Measurements from ENCODE around the gene UBE2G2. TPM values are rescaled to one million over a fixed set of nuclear protein-coding genes. Genes with fewer than 3 reads are reported as not detected.
"Not testable (repeated sequence)": the region's sequence is repeated elsewhere in the genome, so short reads cannot be mapped to it uniquely, and the experiment has no call there.

UBE2G2 gene
- total RNA-seq, 1 experiment from 2014 or later = 91.3 TPM

DNA sequence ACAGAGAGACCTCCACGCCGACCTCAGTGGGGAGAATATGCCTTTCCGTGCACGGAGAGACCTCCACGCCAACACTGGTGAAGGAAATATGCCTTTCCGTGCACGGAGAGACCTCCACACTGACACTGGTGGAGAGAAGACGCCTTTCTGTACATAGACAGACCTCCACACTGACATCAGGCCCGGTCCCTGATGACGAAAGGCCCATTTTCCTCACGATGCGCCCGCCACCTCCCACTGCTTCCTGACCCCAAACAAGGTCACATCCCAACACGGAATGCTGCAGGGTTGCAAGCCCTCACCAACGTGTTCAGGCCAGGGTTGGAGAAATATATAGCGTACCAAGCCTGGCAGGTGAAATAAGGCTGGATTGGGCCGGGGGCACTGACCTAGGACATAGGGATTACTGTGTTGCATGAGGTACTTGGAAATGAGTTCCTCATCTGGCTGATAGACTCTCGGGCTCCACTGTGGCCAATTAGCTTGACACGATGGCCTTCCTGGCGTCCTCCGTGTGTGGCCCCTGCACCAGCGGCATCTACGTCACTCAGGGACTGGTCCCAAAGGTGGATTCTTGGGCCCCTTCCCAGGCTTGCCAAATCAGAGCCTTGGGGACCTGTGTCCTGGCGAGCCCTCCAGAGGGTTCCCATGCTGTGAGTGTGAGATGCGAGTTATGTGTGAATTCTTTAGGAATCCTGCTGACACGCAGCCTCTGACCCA, 32.8 kb upstream of the UBE2G2 start:
- CTCF ChIA-PET = no interaction called here
- peaks cover 10% of the 10 kb centered on the region for H3K4me1 ChIP-seq
- no peaks in the 10 kb centered on the region for H3K9me3 Mint-ChIP-seq (ENCODE audit: unreplicated experiment)
- no peak overlapping the region for H3K4me3 Mint-ChIP-seq (ENCODE audit: unreplicated experiment)
- intact Hi-C loops (cut with micrococcal nuclease; ENCODE audit: unreplicated experiment) = no loop called here
- DNase-seq = no peak
- H3K4me1 Mint-ChIP-seq (ENCODE audit: low read depth, unreplicated experiment) = no peaks in the 10 kb centered on the region
- POLR2A ChIA-PET = no interaction called here
- no peaks in the 10 kb centered on the region for H3K27me3 ChIP-seq (replicated peaks; ENCODE audit: control insufficient read depth, insufficient read depth, low read length)
- no TSS peak for BruUV-seq (replicated peaks)
- H3K9me3 ChIP-seq = no peaks in the 10 kb centered on the region; the same call in 1 of the 2 replicates
- H3K27ac Mint-ChIP-seq (ENCODE audit: unreplicated experiment) = no peak overlapping the region
- no peaks in the 10 kb centered on the region for H3K36me3 ChIP-seq (ENCODE audit: control insufficient read depth, insufficient read depth, low read length)
- no peaks in the 10 kb centered on the region for H3K27me3 Mint-ChIP-seq (ENCODE audit: insufficient read depth, unreplicated experiment)
- no peaks in the 10 kb centered on the region for H3K36me3 Mint-ChIP-seq (ENCODE audit: insufficient read depth, unreplicated experiment)
- no peak overlapping the region for H3K4me3 ChIP-seq (ENCODE audit: low read depth, low read length)
- TF ChIP-seq, protein P1, sequence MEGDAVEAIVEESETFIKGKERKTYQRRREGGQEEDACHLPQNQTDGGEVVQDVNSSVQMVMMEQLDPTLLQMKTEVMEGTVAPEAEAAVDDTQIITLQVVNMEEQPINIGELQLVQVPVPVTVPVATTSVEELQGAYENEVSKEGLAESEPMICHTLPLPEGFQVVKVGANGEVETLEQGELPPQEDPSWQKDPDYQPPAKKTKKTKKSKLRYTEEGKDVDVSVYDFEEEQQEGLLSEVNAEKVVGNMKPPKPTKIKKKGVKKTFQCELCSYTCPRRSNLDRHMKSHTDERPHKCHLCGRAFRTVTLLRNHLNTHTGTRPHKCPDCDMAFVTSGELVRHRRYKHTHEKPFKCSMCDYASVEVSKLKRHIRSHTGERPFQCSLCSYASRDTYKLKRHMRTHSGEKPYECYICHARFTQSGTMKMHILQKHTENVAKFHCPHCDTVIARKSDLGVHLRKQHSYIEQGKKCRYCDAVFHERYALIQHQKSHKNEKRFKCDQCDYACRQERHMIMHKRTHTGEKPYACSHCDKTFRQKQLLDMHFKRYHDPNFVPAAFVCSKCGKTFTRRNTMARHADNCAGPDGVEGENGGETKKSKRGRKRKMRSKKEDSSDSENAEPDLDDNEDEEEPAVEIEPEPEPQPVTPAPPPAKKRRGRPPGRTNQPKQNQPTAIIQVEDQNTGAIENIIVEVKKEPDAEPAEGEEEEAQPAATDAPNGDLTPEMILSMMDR (IDR thresholded peaks at IDR 0.05; ENCODE audit: insufficient read depth in 1 of 2, low read depth in 1 of 2, low read length in 1 of 2, severe bottlenecking in 1 of 2, unreplicated experiment in 1 of 2) = no peak

DNA sequence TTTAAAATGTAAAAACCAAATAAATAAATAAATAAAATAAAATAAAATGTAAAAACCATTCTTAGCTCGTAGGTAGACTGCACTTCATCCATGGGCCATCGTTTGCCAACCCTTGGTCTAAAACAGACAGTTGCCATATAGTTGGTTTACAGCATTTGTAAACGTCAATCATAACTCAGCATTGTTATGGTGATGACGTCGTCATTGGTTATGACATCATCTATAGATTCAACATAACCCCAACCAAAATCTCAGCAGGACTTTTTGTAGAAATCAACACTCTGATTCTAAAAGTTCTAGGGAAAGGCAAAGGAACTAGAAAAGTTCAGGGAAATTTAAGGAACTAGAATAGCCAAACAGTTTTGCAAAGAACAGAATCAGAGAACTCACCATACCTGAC, 32.0 kb upstream of the UBE2G2 start:
- Histone ChIP-seq H3K4me3 (ENCODE audit: low read depth, low read length) (no peak overlapping the region), H3K9me3 (peaks cover 4% of the 10 kb centered on the region; the same call in 1 of the 2 replicates), H3K36me3 (ENCODE audit: control insufficient read depth, insufficient read depth, low read length) (no peaks in the 10 kb centered on the region), H3K4me1 (peaks cover 10% of the 10 kb centered on the region), H3K27me3 (replicated peaks; ENCODE audit: control insufficient read depth, insufficient read depth, low read length) (no peaks in the 10 kb centered on the region)
- H3K4me3 Mint-ChIP-seq (ENCODE audit: unreplicated experiment) = no peak overlapping the region
- no TSS peak for BruUV-seq (replicated peaks)
- ChIA-PET POLR2A (no interaction called here), CTCF (no interaction called here)
- H3K27ac Mint-ChIP-seq (ENCODE audit: unreplicated experiment) = no peak overlapping the region
- DNase-seq = no peak
- intact Hi-C loops (cut with micrococcal nuclease; ENCODE audit: unreplicated experiment) = no loop called here
- TF ChIP-seq, protein P1 (IDR thresholded peaks at IDR 0.05; ENCODE audit: insufficient read depth in 1 of 2, low read depth in 1 of 2, low read length in 1 of 2, severe bottlenecking in 1 of 2, unreplicated experiment in 1 of 2) = no peak
- no peaks in the 10 kb centered on the region for H3K36me3 Mint-ChIP-seq (ENCODE audit: insufficient read depth, unreplicated experiment)
- peaks cover 5% of the 10 kb centered on the region for H3K9me3 Mint-ChIP-seq (ENCODE audit: unreplicated experiment)
- H3K4me1 Mint-ChIP-seq (ENCODE audit: low read depth, unreplicated experiment) = no peaks in the 10 kb centered on the region
- no peaks in the 10 kb centered on the region for H3K27me3 Mint-ChIP-seq (ENCODE audit: insufficient read depth, unreplicated experiment)

DNA sequence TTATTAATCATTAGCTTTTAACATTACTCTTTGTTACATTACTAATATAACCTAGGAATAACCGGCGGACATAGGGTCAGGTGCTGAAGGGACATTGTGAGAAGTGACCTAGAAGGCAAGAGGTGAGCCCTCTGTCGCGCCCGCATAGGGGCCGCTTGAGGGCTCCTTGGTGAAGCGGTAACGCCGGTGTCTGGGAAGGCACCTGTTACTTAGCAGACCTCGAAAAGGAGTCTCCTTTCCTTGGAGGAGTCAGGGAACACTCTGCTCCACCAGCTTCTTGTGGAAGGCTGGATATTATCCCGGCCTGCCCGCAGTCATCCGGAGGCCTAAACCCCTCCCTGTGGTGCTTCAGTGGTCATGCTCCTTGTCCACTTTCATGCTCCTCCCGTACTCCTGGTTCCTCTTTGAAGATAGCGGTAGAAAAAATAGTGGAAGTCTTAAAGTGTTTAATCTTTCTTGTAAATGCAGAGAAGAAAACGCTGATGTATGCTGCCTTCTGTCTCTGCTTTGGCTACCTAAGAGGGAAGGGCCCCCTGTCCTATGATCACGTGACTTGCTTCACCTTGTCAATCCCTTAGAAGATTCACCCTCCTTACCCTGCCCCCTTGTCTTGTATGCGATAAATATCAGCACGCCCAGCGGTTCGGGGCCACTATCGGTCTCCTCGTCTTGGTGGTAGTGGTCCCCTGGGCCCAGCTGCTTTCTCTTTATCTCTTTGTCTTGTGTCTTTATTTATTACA, 31.1 kb upstream of the UBE2G2 start:
- H3K27me3 ChIP-seq (replicated peaks; ENCODE audit: control insufficient read depth, insufficient read depth, low read length); H3K4me3 ChIP-seq (ENCODE audit: low read depth, low read length); BruUV-seq (replicated peaks); CTCF ChIA-PET; H3K4me1 ChIP-seq; H3K27me3 Mint-ChIP-seq (ENCODE audit: insufficient read depth, unreplicated experiment); H3K9me3 ChIP-seq; H3K36me3 ChIP-seq (ENCODE audit: control insufficient read depth, insufficient read depth, low read length); H3K36me3 Mint-ChIP-seq (ENCODE audit: insufficient read depth, unreplicated experiment); intact Hi-C loops (cut with micrococcal nuclease; ENCODE audit: unreplicated experiment); DNase-seq; POLR2A ChIA-PET; H3K4me3 Mint-ChIP-seq (ENCODE audit: unreplicated experiment); H3K4me1 Mint-ChIP-seq (ENCODE audit: low read depth, unreplicated experiment); H3K27ac Mint-ChIP-seq (ENCODE audit: unreplicated experiment): not testable (repeated sequence)
- H3K9me3 Mint-ChIP-seq (ENCODE audit: unreplicated experiment) = peaks cover 15% of the 10 kb centered on the region
